Measurements from ENCODE around the gene CDK5RAP3.

CDK5RAP3 gene

GRCh38 chr17:47949197-47949759 lies 21.6 kb upstream of the CDK5RAP3 start:
- DNase-seq (ENCODE audit: low read depth), result peak; percentile 75

- no peak for DNase-seq (ENCODE audit: low read depth)
These were observed 21.0 kb upstream of the CDK5RAP3 start for GRCh38 chr17:47949946-47950345.

GRCh38 chr17:47950448-47950847 lies 20.5 kb upstream of the CDK5RAP3 start:
- no peak for DNase-seq (ENCODE audit: low read depth)

- DNase-seq (ENCODE audit: low read depth), result no peak
These were observed 18.5 kb upstream of the CDK5RAP3 start for GRCh38 chr17:47952171-47953021.

- no peak for DNase-seq (ENCODE audit: low read depth)
These were observed 17.0 kb upstream of the CDK5RAP3 start for GRCh38 chr17:47953909-47954308.

GRCh38 chr17:47955497-47956461 lies 15.1 kb upstream of the CDK5RAP3 start:
- no peak for DNase-seq (ENCODE audit: low read depth)

GRCh38 chr17:47956791-47957590 lies 13.9 kb upstream of the CDK5RAP3 start:
- no peak for DNase-seq (ENCODE audit: low read depth)

- DNase-seq (ENCODE audit: low read depth), result no peak
These were observed 13.1 kb upstream of the CDK5RAP3 start, which contains the start of gene PRR15L for GRCh38 chr17:47957591-47958490. TSS of gene PRR15L (minus strand) at chr17:47957883. CDS start at chr17:47953234, 4,649 bp downstream.

GRCh38 chr17:47959825-47960655 lies 10.9 kb upstream of the CDK5RAP3 start:
- no peak for DNase-seq (ENCODE audit: low read depth)

- DNase-seq (ENCODE audit: low read depth), result no peak
These were observed 9.5 kb upstream of the CDK5RAP3 start for GRCh38 chr17:47961406-47961805.

- no peak for DNase-seq (ENCODE audit: low read depth)
These were observed 8.0 kb upstream of the CDK5RAP3 start for GRCh38 chr17:47962901-47963300.

- no peak for DNase-seq (ENCODE audit: low read depth)
These were observed 6.1 kb upstream of the CDK5RAP3 start for GRCh38 chr17:47964856-47965255.

GRCh38 chr17:47966079-47966519 lies 4.8 kb upstream of the CDK5RAP3 start:
- no peak for DNase-seq (ENCODE audit: low read depth)

- DNase-seq (ENCODE audit: low read depth), result no peak
These were observed 3.2 kb upstream of the CDK5RAP3 start for GRCh38 chr17:47967607-47968252.

GRCh38 chr17:47968836-47969235 lies 2.1 kb upstream of the CDK5RAP3 start:
- DNase-seq (ENCODE audit: low read depth), result no peak

- DNase-seq (ENCODE audit: low read depth), result no peak
These were observed 786 bp upstream of the CDK5RAP3 start for GRCh38 chr17:47969930-47970724.

- no peak for DNase-seq (ENCODE audit: low read depth)
These were observed 2.6 kb downstream of the CDK5RAP3 start for GRCh38 chr17:47973541-47973940.

- no peak for DNase-seq (ENCODE audit: low read depth)
These were observed 4.4 kb downstream of the CDK5RAP3 start for GRCh38 chr17:47975189-47975822.

All from activated T-cell treated with anti-CD3 and anti-CD28 coated beads for 48 hours (primary cell).